ENCODE results near the gene LEMD3.
A peak's percentile ranks its signal among the peaks of the same experiment; 100 is the strongest.

LEMD3 gene

DNA sequence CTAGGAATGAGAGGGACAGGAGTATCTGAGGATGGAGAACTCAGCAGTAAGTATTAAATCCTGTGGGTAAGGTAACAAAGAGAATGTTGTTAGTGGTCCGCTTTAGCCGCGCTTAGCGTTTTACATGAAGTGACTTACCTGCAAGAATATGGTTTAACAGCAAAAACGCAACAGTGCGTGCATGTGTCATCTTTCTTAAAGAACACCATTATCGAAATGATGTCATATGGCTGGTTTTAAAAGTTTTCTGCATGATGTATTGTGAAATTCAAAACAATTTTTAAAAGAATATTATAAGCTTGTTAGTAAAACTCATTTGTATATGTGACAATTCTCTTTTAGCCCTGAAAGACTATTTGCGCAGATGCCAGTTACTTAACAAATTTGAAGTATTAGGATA is 1.7 kb downstream of the LEMD3 start:
- Histone ChIP-seq H3K4me3 (ENCODE audit: low read length) (peak overlapping the region; percentile 99), H3K4me1 (ENCODE audit: control insufficient read depth, insufficient read depth, low read length) (peaks cover 30% of the 10 kb centered on the region), H3K27me3 (ENCODE audit: control insufficient read depth, insufficient read depth, low read length) (peaks cover under 1% of the 10 kb centered on the region), H3K9ac (ENCODE audit: low read depth, low read length) (peak overlapping the region; percentile 97), H3K9me3 (replicated peaks; ENCODE audit: low read length) (no peaks in the 10 kb centered on the region), H3K4me2 (ENCODE audit: low read length) (peak overlapping the region; percentile 100), H3K36me3 (ENCODE audit: insufficient read depth, low read length) (no peaks in the 10 kb centered on the region)

DNA sequence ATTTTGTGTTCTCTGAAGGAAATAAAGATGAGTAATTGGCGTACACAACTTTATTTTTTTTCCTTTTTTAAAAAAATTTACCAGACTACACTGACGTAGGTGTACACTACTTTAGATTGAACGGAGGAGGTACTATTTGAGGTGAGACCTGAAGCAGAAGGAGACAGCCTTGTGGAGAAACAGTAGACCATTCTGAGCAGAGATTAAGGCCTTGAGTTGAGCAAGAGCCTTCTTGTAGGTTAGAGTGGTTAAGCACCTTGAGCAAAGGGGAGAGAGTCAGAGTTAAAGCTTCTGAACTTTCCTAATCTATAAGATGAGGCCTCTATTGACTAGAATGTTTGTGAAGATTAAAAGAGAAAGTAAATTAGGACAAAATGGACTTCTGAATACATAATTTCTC is 2.5 kb downstream of the LEMD3 start:
- no peaks in the 10 kb centered on the region for H3K9me3 ChIP-seq (replicated peaks; ENCODE audit: low read length)
- H3K4me2 ChIP-seq (ENCODE audit: low read length), result peak overlapping the region; percentile 100
- H3K9ac ChIP-seq (ENCODE audit: low read depth, low read length), result no peak overlapping the region
- H3K27me3 ChIP-seq (ENCODE audit: control insufficient read depth, insufficient read depth, low read length), result no peaks in the 10 kb centered on the region
- H3K4me1 ChIP-seq (ENCODE audit: control insufficient read depth, insufficient read depth, low read length), result peaks cover 30% of the 10 kb centered on the region
- H3K36me3 ChIP-seq (ENCODE audit: insufficient read depth, low read length), result no peaks in the 10 kb centered on the region
- peak overlapping the region; percentile 99 for H3K4me3 ChIP-seq (ENCODE audit: low read length)

DNA sequence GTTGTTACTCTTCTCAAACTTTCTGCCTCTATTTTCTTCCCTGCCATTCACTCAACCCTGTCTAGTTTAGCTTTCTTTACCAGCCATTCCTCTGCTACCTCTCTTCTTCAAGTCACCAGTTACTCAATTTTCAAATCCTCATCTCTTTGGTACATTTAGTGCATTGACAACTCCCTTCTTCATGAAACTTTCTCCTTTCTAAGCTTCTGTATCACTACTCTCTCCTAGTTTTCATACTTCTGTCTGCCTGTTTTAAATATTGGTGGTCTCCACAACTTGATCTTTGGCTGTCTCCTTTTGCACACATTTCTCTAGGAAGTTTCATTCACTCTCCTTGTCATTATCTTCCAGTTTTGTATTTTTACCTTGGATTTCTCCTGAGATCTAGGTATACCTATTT is 6.0 kb downstream of the LEMD3 start:
- H3K4me3 ChIP-seq (ENCODE audit: low read length), result no peak overlapping the region
- H3K4me2 ChIP-seq (ENCODE audit: low read length), result no peak overlapping the region
- no peak overlapping the region for H3K9ac ChIP-seq (ENCODE audit: low read depth, low read length)
- no peaks in the 10 kb centered on the region for H3K36me3 ChIP-seq (ENCODE audit: insufficient read depth, low read length)
- peaks cover 24% of the 10 kb centered on the region for H3K4me1 ChIP-seq (ENCODE audit: control insufficient read depth, insufficient read depth, low read length)
- no peaks in the 10 kb centered on the region for H3K9me3 ChIP-seq (replicated peaks; ENCODE audit: low read length)
- no peaks in the 10 kb centered on the region for H3K27me3 ChIP-seq (ENCODE audit: control insufficient read depth, insufficient read depth, low read length)

- no peaks in the 10 kb centered on the region for H3K27me3 ChIP-seq (ENCODE audit: control insufficient read depth, insufficient read depth, low read length)
- H3K4me3 ChIP-seq (ENCODE audit: low read length), result no peak overlapping the region
- H3K4me1 ChIP-seq (ENCODE audit: control insufficient read depth, insufficient read depth, low read length), result no peaks in the 10 kb centered on the region
- no peak overlapping the region for H3K4me2 ChIP-seq (ENCODE audit: low read length)
- H3K9me3 ChIP-seq (replicated peaks; ENCODE audit: low read length), result no peaks in the 10 kb centered on the region
- no peaks in the 10 kb centered on the region for H3K36me3 ChIP-seq (ENCODE audit: insufficient read depth, low read length)
- H3K9ac ChIP-seq (ENCODE audit: low read depth, low read length), result no peak overlapping the region
Observed at GRCh38 chr12:65182012-65182739, 12.8 kb downstream of the LEMD3 start.

DNA sequence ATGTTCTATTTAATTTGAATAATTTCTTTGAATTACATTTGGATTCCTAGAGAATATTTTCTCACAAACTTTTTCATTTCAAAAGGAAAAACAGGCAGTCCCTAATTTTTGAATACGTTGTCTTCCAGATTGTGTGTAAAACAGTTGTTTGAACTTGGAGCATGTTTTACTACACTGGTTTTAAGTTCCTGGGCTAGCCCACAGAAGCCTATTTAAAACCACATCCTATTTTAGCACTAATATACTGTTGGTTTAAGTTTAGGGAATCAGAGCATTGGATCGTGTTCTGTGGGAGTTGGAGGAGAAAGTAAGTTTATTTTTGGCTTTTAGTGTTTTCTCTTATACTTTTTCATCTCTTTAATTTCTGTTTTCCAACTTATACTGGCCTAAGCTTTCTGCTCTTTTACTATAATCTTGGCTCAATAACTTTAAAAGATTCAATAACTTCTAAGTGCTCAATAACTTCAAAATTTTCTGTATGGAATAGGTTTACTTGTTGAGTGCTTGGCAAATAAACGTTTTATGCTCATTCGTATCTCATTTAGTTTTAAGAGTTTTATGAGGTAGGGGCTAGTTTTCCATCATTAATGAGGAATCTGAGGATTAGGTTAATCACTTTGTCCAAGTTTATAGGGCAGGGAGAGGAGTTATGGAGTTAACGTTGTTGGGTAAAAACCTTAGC is 14.9 kb downstream of the LEMD3 start:
- no peak overlapping the region for H3K9ac ChIP-seq (ENCODE audit: low read depth, low read length)
- H3K4me1 ChIP-seq (ENCODE audit: control insufficient read depth, insufficient read depth, low read length), result no peaks in the 10 kb centered on the region
- no peaks in the 10 kb centered on the region for H3K27me3 ChIP-seq (ENCODE audit: control insufficient read depth, insufficient read depth, low read length)
- H3K4me2 ChIP-seq (ENCODE audit: low read length), result no peak overlapping the region
- H3K4me3 ChIP-seq (ENCODE audit: low read length), result no peak overlapping the region
- no peaks in the 10 kb centered on the region for H3K36me3 ChIP-seq (ENCODE audit: insufficient read depth, low read length)
- H3K9me3 ChIP-seq (replicated peaks; ENCODE audit: low read length), result no peaks in the 10 kb centered on the region

GRCh38 chr12:65184858-65185229 is 15.5 kb downstream of the LEMD3 start:
- Histone ChIP-seq H3K9ac (ENCODE audit: low read depth, low read length) (no peak overlapping the region), H3K9me3 (replicated peaks; ENCODE audit: low read length) (no peaks in the 10 kb centered on the region), H3K27me3 (ENCODE audit: control insufficient read depth, insufficient read depth, low read length) (no peaks in the 10 kb centered on the region), H3K4me3 (ENCODE audit: low read length) (no peak overlapping the region), H3K4me2 (ENCODE audit: low read length) (no peak overlapping the region), H3K36me3 (ENCODE audit: insufficient read depth, low read length) (no peaks in the 10 kb centered on the region), H3K4me1 (ENCODE audit: control insufficient read depth, insufficient read depth, low read length) (no peaks in the 10 kb centered on the region)

GRCh38 chr12:65187665-65188064 is 18.3 kb downstream of the LEMD3 start:
- no peak overlapping the region for H3K4me2 ChIP-seq (ENCODE audit: low read length)
- no peaks in the 10 kb centered on the region for H3K4me1 ChIP-seq (ENCODE audit: control insufficient read depth, insufficient read depth, low read length)
- no peaks in the 10 kb centered on the region for H3K36me3 ChIP-seq (ENCODE audit: insufficient read depth, low read length)
- no peak overlapping the region for H3K9ac ChIP-seq (ENCODE audit: low read depth, low read length)
- no peaks in the 10 kb centered on the region for H3K9me3 ChIP-seq (replicated peaks; ENCODE audit: low read length)
- no peaks in the 10 kb centered on the region for H3K27me3 ChIP-seq (ENCODE audit: control insufficient read depth, insufficient read depth, low read length)
- no peak overlapping the region for H3K4me3 ChIP-seq (ENCODE audit: low read length)

DNA sequence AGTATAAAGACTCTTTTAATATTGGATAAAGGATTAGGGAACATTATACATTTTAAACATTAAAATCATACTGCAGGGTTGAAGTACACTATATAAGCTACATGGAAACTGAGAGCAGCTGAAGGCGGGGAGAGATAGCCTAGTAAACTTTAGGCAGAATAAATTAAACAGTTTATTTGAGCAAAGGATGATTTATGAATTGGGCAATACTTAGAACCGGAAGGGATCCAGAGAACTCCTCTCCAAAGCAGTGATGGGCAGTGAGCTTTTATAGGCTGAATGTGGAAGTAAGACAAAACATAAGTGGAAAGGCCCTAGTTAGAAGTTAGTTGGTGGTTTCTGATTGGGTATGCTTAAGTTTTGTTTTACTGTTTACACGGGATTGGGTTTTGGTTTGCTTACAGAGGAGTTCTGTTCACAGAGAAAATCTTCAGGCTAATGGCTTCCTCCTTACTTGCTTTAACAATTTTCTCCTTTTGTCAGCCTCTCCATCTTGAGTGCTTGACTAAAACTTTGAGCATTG is 18.9 kb downstream of the LEMD3 start:
- no peaks in the 10 kb centered on the region for H3K9me3 ChIP-seq (replicated peaks; ENCODE audit: low read length)
- no peaks in the 10 kb centered on the region for H3K36me3 ChIP-seq (ENCODE audit: insufficient read depth, low read length)
- no peaks in the 10 kb centered on the region for H3K27me3 ChIP-seq (ENCODE audit: control insufficient read depth, insufficient read depth, low read length)
- no peak overlapping the region for H3K4me2 ChIP-seq (ENCODE audit: low read length)
- no peaks in the 10 kb centered on the region for H3K4me1 ChIP-seq (ENCODE audit: control insufficient read depth, insufficient read depth, low read length)
- H3K9ac ChIP-seq (ENCODE audit: low read depth, low read length), result no peak overlapping the region
- no peak overlapping the region for H3K4me3 ChIP-seq (ENCODE audit: low read length)

DNA sequence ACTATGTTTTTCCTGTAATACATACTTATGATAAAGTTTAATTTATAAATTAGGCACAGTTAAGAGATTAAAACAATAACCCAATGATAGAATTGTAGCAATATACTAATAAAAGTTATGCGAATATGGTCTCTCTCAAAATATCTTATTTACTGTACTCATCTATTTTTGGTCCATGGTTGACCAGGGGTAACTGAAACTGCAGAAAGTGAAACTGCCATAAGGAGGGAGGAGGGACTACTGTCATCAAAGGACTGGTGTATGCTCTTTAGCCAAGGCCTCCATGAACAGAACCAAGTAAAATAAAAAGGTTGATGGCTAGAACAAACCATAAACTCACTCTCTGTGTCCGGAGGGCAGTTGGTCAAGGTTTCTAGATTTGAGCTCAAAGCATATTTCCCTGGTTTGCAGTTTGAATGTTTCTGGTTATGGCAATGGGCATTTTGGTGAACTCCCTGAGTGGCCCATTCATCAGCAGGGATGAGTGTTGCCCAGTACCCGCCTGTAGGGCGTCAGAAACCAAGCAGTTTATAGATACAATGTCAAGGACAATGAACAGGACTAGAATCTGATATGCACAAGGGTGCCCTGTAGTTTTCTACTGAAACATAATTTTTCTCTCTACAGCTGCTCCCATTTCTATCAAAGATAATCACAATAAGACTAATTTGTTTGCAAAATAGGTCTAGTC is 19.8 kb downstream of the LEMD3 start:
- Histone ChIP-seq H3K27me3 (ENCODE audit: control insufficient read depth, insufficient read depth, low read length) (no peaks in the 10 kb centered on the region), H3K36me3 (ENCODE audit: insufficient read depth, low read length) (no peaks in the 10 kb centered on the region), H3K4me1 (ENCODE audit: control insufficient read depth, insufficient read depth, low read length) (no peaks in the 10 kb centered on the region), H3K9me3 (replicated peaks; ENCODE audit: low read length) (no peaks in the 10 kb centered on the region), H3K4me3 (ENCODE audit: low read length) (no peak overlapping the region), H3K4me2 (ENCODE audit: low read length) (no peak overlapping the region), H3K9ac (ENCODE audit: low read depth, low read length) (no peak overlapping the region)

DNA sequence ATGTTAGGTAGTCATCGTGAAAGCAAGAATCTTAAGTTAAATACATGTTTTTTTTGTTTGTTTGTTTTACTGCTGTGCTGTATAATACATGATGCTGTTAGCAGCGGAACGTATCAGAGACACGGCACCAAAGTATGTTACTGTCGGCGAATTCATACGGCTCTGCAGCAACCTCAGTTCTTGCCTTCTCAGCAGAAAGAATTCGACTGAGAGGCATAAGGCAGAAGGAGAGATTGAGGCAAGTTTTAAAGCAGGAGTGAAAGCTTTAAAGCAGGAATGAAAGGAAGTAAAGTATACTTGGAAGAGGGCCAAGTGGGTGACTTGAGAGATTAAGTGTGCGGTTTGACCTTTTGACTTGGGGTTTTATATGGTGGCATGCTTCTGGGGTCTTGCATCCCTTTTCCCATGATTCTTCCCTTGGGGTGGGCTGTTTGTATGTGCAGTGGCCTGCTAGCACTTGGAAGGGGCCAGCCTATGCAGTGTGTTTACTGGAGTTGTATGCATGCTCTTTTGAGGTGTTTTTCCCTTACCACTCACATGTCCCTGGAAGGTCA is 23.7 kb downstream of the LEMD3 start:
- no peaks in the 10 kb centered on the region for H3K27me3 ChIP-seq (ENCODE audit: control insufficient read depth, insufficient read depth, low read length)
- H3K4me3 ChIP-seq (ENCODE audit: low read length), result no peak overlapping the region
- H3K9ac ChIP-seq (ENCODE audit: low read depth, low read length), result no peak overlapping the region

GRCh38 chr12:65194949-65195348 is 25.6 kb downstream of the LEMD3 start:
- H3K4me3 ChIP-seq (ENCODE audit: low read length), result no peak overlapping the region
- H3K27me3 ChIP-seq (ENCODE audit: control insufficient read depth, insufficient read depth, low read length), result no peaks in the 10 kb centered on the region
- H3K36me3 ChIP-seq (ENCODE audit: insufficient read depth, low read length), result no peaks in the 10 kb centered on the region
- no peak overlapping the region for H3K4me2 ChIP-seq (ENCODE audit: low read length)
- H3K9me3 ChIP-seq (replicated peaks; ENCODE audit: low read length), result no peaks in the 10 kb centered on the region
- H3K4me1 ChIP-seq (ENCODE audit: control insufficient read depth, insufficient read depth, low read length), result peaks cover 5% of the 10 kb centered on the region
- H3K9ac ChIP-seq (ENCODE audit: low read depth, low read length), result no peak overlapping the region

More for the DNA sequence above, 23.7 kb downstream of the LEMD3 start:
- Histone ChIP-seq H3K36me3 (ENCODE audit: insufficient read depth, low read length) (no peaks in the 10 kb centered on the region), H3K4me2 (ENCODE audit: low read length) (no peak overlapping the region), H3K4me1 (ENCODE audit: control insufficient read depth, insufficient read depth, low read length) (no peaks in the 10 kb centered on the region), H3K9me3 (replicated peaks; ENCODE audit: low read length) (no peaks in the 10 kb centered on the region)
